VCaP (cell line): ENCODE data around the gene TUBA4A.
A peak's percentile ranks its signal among the peaks of the same experiment; 100 is the strongest.

Experiments
- H3K27ac ChIP-seq: fragments of 450-650 bp; 2 replicates; pipeline ENCODE4 v1.5.1; 2017
- CTCF ChIP-seq: fragments of 450-650 bp; conservative IDR thresholded peaks from 2 replicates; pipeline ENCODE4 v1.5.1; 2017; ENCODE audit warnings: mild to moderate bottlenecking, moderate library complexity

TUBA4A gene

GRCh38 chr2:219253753-219254589 is at the start of gene TUBA4A:
Gene TUBA4A (minus strand): TSS chr2:219253918. CDS start chr2:219253858, 60 bp downstream.
- TF ChIP-seq CTCF: no peak
- H3K27ac ChIP-seq: peak within 1 kb of the TSS; percentile 99

GRCh38 chr2:219302412-219302968 is 48.8 kb upstream of the TUBA4A start:
- no peak for TF ChIP-seq CTCF
- no peak overlapping the region for H3K27ac ChIP-seq

- TF ChIP-seq CTCF: no peak
- no peak overlapping the region for H3K27ac ChIP-seq
These were observed 46.3 kb upstream of the TUBA4A start for GRCh38 chr2:219300022-219300421.

- no peak overlapping the region; the same call in 1 of the 2 replicates for H3K27ac ChIP-seq
- TF ChIP-seq CTCF: no peak
These were observed 45.6 kb upstream of the TUBA4A start for GRCh38 chr2:219299372-219299760.

- TF ChIP-seq CTCF: peak; percentile 98
- peak overlapping the region; percentile 21; the same call in 1 of the 2 replicates for H3K27ac ChIP-seq
These were observed 45.1 kb upstream of the TUBA4A start for GRCh38 chr2:219298759-219299371.

- no peak for TF ChIP-seq CTCF
- H3K27ac ChIP-seq: 0 out of 2 replicates have a peak overlapping the region, but pooled peaks have one; percentile 21
These were observed 44.2 kb upstream of the TUBA4A start for GRCh38 chr2:219297766-219298456.
